BJ (cell line): Measurements from ENCODE around the gene KLHL7. TPM values are rescaled to one million over a fixed set of nuclear protein-coding genes. Genes with fewer than 3 reads are reported as not detected.
"Not testable (repeated sequence)": the region's sequence is repeated elsewhere in the genome, so short reads cannot be mapped to it uniquely, and the experiment has no call there.

ENCODE experiments used
- CTCF ChIA-PET: fragments of 350-600 bp; formaldehyde crosslinking; extraction: SDS; loops from one replicate; lab custom pipeline; 2021; ENCODE audit warnings: antibody characterized with exemption, inconsistent platforms; lab: Yijun Ruan, JAX
- POLR2A ChIA-PET: fragments of 300-600 bp; sonication (Branson Sonifier 250); formaldehyde crosslinking; extraction: SDS; loops from one replicate; lab custom pipeline; 2021; ENCODE audit warnings: antibody characterized with exemption; lab: Charles Lee
- DNase-seq: peaks from one replicate; pipeline ENCODE4 v3.0.0-alpha.2; 2011; ENCODE audit warnings: low read depth
- H3K27me3 ChIP-seq: 2 replicates; pipeline ENCODE4 v1.6.0; 2011; ENCODE audit warnings: low read length; ENCODE audit not compliant: control insufficient read depth, insufficient read depth
- H3K36me3 ChIP-seq: 2 replicates; pipeline ENCODE4 v1.5.1; 2011; ENCODE audit warnings: low read length; ENCODE audit not compliant: control insufficient read depth, insufficient read depth
- H3K4me3 ChIP-seq: 2 replicates; pipeline ENCODE4 v1.5.1; 2011; ENCODE audit warnings: low read depth, mild to moderate bottlenecking, control low read depth, low read length
- CTCF ChIP-seq: IDR thresholded peaks from 2 replicates; pipeline ENCODE4 v1.5.1; 2011; ENCODE audit warnings: low read depth, mild to moderate bottlenecking, control low read depth, inconsistent platforms, low read length, moderate library complexity; ENCODE audit not compliant: insufficient read depth
- polyA plus RNA-seq: library from polyadenylated mRNA; depleted of rRNA; stranded (reverse); fragments of >200 nt; gene quantifications from 2 replicates; pipeline ENCODE4 v1.2.3, GENCODE V29; 2011

KLHL7 gene
- polyA plus RNA-seq, 1 experiment, result 14.8 TPM

- no peaks in the 10 kb centered on the region for H3K27me3 ChIP-seq
- POLR2A ChIA-PET, result interaction anchor here (0.7 kb wide), 1 partner anchor 14 kb away, joined by 6 read pairs; no protein-coding TSS in a partner anchor
- H3K36me3 ChIP-seq, result peaks cover 1% of the 10 kb centered on the region; the same call in 1 of the 2 replicates
- H3K4me3 ChIP-seq, result no peak overlapping the region
- no peak for DNase-seq
- no peak for TF ChIP-seq CTCF
- CTCF ChIA-PET, result interaction anchor here (0.6 kb wide), 1 partner anchor 1722 kb away, joined by 3 read pairs; no protein-coding TSS in a partner anchor
Measured at GRCh38 chr7:23123465-23123864, 17.9 kb downstream of the KLHL7 start.

- no peak for TF ChIP-seq CTCF
- ChIA-PET POLR2A (no interaction called here), CTCF (no interaction called here)
- no peak overlapping the region for H3K4me3 ChIP-seq
- H3K36me3 ChIP-seq, result peaks cover 1% of the 10 kb centered on the region; the same call in 1 of the 2 replicates
- no peaks in the 10 kb centered on the region for H3K27me3 ChIP-seq
- no peak for DNase-seq
Measured at GRCh38 chr7:23129036-23129435, 23.5 kb downstream of the KLHL7 start.

- H3K4me3 ChIP-seq, H3K27me3 ChIP-seq, H3K36me3 ChIP-seq, DNase-seq, POLR2A ChIA-PET: not testable (repeated sequence)
- CTCF ChIA-PET, result interaction anchor here (1.0 kb wide), 1 partner anchor 14 kb away, joined by 3 read pairs; no protein-coding TSS in a partner anchor
Measured at GRCh38 chr7:23131799-23132198, 26.2 kb downstream of the KLHL7 start.

GRCh38 chr7:23133797-23134196 is 28.2 kb downstream of the KLHL7 start:
- Histone ChIP-seq H3K36me3 (no peaks in the 10 kb centered on the region), H3K27me3 (no peaks in the 10 kb centered on the region), H3K4me3 (no peak overlapping the region)
- POLR2A ChIA-PET, result no interaction called here
- no peak for DNase-seq
- no peak for TF ChIP-seq CTCF
- CTCF ChIA-PET, result no interaction called here

- CTCF ChIA-PET, result no interaction called here
- no peak for DNase-seq
- Histone ChIP-seq H3K4me3 (no peak overlapping the region), H3K36me3 (no peaks in the 10 kb centered on the region), H3K27me3 (no peaks in the 10 kb centered on the region)
- POLR2A ChIA-PET, result no interaction called here
- no peak for TF ChIP-seq CTCF
Measured at GRCh38 chr7:23135755-23136154, 30.2 kb downstream of the KLHL7 start.

GRCh38 chr7:23136216-23136615 is 30.6 kb downstream of the KLHL7 start:
- H3K36me3 ChIP-seq, result no peaks in the 10 kb centered on the region
- no peaks in the 10 kb centered on the region for H3K27me3 ChIP-seq
- no peak for DNase-seq
- no peak overlapping the region for H3K4me3 ChIP-seq
- POLR2A ChIA-PET, result no interaction called here
- no peak for TF ChIP-seq CTCF
- CTCF ChIA-PET, result no interaction called here
